ENCODE measurements around the gene POLE3. TPM values are rescaled to one million over a fixed set of nuclear protein-coding genes. Genes with fewer than 3 reads are reported as not detected.
"Not testable (repeated sequence)": the region's sequence is repeated elsewhere in the genome, so short reads cannot be mapped to it uniquely, and the experiment has no call there.

The POLE3 gene
- total RNA-seq, 1 experiment from 2014 or later: 116 TPM

GRCh38 chr9:113380869-113381378 lies 29.6 kb downstream of the POLE3 start:
- in situ Hi-C loops (cut with HindIII; ENCODE audit: low sequenced_read_pairs): no loop called here
- no peak for DNase-seq (ENCODE audit: low spot score)

DNA sequence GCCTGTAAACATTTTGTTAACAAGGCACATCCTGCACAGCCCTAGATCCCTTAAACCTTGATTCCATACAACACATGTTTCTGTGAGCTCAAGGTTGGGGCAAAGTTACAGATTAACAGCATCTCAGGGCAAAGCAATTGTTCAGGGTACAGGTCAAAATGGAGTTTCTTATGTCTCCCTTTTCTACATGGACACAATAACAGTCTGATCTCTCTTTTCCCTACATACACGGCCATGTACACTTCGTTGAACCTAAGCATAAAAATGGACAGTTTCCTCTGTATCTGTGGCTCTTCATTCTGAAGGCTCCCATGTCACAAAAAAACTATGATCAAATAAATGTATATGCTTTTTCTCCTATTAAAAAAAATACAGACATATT lies 30.7 kb downstream of the POLE3 start:
- DNase-seq (ENCODE audit: low spot score); in situ Hi-C loops (cut with HindIII; ENCODE audit: low sequenced_read_pairs): not testable (repeated sequence)

- in situ Hi-C loops (cut with HindIII; ENCODE audit: low sequenced_read_pairs); DNase-seq (ENCODE audit: low spot score): not testable (repeated sequence)
Observed at GRCh38 chr9:113379094-113379828, 31.2 kb downstream of the POLE3 start.

GRCh38 chr9:113376634-113377567 lies 33.6 kb downstream of the POLE3 start, which contains the start of gene HDHD3:
TSS of gene HDHD3 (minus strand) at chr9:113376986. CDS start at chr9:113374354, 2,632 bp downstream.
- in situ Hi-C loops (cut with HindIII; ENCODE audit: low sequenced_read_pairs): no loop called here
- peak; percentile 87 for DNase-seq (ENCODE audit: low spot score)

DNA sequence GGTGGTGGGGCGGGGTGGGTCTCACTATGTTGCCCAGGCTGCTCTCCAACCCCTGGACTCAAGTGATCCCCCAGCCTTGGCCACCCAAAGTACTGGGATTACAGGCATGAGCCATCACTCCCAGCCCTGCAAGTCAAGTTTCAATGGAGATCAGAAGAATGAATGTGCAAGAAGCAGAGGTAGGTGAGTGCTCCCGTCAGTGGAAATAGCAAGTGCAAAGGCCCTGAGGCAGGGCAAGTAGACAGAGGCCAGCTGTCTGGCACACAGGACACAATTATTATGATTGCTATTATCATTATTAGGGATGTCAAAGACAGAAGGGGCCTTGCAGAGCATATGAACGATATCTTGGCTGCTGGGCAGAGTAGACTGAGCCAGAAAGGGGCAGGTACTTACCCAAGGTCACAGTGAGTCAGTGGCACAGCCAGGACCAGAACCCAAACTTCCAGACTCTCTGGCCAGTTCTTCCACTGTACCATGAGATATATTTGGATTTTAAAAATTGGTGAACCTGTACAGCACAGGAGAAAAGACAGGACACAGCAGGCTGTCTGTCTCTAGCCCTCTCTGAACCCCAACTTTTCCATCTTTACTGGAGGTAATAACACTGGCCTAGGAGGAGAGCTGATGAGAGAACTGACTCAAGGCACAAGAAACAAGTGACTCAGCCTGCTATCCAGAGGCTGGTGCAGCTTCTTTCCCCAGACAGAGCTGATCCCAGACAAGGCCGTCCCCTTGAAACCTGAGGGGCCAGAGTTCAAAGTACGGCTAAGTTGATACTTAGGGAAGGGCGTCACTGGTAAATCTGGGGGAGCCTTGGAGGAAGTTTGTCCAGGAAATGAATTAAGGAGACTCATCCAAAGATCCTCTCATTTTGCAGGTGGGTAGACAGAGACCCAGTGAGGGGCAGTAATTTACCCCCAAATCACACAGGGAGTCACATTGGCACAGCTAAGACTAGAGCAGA lies 35.1 kb downstream of the POLE3 start:
- no peak for DNase-seq (ENCODE audit: low spot score)
- in situ Hi-C loops (cut with HindIII; ENCODE audit: low sequenced_read_pairs): no loop called here

DNA sequence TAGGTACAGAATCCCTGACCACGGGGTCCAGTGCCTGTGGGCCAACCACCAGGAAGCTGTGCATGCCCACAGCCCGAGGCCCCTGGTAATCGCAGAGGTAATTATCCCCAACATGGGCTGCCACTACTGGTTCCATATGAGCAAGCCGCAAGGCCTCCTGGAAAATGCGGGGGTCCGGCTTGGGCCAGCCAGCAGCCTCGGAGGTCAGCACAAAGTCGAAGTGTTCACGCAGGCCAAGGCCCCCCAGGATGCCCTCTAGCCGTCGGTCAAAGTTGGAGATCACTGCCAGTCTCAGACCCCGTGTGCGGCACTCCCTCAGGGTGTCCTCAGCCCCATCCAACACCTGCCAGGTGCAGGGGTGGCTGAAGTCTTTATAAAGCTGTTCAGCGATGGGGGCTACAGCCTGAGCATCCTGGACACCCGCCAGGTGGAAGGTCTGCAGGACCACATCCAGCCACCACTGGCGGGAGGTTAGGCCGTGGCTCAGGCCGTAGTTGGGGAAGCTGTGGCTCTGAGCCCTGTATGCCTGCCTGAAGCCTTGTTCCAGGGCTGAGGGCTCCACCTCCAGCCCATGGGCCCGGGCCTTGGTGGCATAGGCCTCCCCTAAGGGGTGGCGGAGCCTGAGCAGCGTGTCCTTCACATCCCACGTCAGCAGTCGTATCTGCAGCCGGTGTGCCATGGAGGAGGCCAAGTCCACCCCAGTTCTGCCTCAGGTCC lies 36.6 kb downstream of the POLE3 start:
- in situ Hi-C loops (cut with HindIII; ENCODE audit: low sequenced_read_pairs): no loop called here
- no peak for DNase-seq (ENCODE audit: low spot score)

DNA sequence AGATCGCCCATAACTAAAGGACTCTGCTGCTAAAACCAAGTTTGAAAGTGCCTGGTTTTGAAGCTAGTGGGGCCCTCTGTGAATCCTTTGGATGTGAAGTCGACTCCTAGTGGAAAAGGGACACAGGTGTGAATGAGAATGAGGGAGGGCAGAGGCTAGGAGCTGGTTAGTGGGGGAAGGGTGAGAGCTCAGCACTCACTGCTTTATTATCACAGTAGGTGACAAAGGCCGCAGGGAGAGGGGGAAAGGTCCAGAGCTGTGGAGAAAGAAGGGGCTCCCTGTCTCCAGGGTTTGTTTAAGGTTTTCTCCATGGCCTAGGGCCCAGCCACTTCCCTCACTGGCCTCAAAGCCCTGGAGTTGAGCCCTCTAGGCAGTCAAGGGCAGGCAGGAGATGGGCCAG lies 37.2 kb downstream of the POLE3 start:
- in situ Hi-C loops (cut with HindIII; ENCODE audit: low sequenced_read_pairs): no loop called here
- no peak for DNase-seq (ENCODE audit: low spot score)

- in situ Hi-C loops (cut with HindIII; ENCODE audit: low sequenced_read_pairs): no loop called here
- no peak for DNase-seq (ENCODE audit: low spot score)
Observed at GRCh38 chr9:113372059-113372458, 38.4 kb downstream of the POLE3 start.

DNA sequence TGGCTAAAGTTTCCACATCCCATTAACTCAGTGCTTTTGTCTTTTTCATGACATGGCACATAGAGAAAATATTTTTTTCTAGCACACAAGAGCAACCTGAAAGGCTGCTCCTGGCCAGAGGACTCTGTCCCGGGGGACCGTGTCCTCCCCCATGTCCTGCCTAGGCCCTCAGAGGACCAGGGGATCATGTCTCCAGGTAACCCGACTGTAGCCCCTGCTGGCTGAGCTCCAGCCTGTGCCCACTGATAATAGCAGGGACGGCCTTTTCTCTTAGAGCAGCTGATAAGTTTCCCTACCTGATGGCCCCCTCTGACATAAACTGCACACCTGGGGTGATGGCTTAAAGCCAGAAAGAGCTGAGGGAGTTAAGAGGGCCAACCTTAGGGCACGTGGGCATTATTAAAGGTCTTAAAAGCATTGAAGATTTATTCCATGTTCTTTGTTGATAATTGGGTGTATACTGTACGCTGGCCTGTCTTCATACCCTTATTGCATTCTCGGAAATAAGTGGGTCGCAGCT lies 39.6 kb downstream of the POLE3 start:
- in situ Hi-C loops (cut with HindIII; ENCODE audit: low sequenced_read_pairs): no loop called here
- no peak for DNase-seq (ENCODE audit: low spot score)

- in situ Hi-C loops (cut with HindIII; ENCODE audit: low sequenced_read_pairs): no loop called here
- DNase-seq (ENCODE audit: low spot score): no peak
Observed at GRCh38 chr9:113369855-113370140, 40.7 kb downstream of the POLE3 start.

GRCh38 chr9:113368982-113369854 lies 41.3 kb downstream of the POLE3 start:
- DNase-seq (ENCODE audit: low spot score): no peak
- in situ Hi-C loops (cut with HindIII; ENCODE audit: low sequenced_read_pairs): no loop called here

DNA sequence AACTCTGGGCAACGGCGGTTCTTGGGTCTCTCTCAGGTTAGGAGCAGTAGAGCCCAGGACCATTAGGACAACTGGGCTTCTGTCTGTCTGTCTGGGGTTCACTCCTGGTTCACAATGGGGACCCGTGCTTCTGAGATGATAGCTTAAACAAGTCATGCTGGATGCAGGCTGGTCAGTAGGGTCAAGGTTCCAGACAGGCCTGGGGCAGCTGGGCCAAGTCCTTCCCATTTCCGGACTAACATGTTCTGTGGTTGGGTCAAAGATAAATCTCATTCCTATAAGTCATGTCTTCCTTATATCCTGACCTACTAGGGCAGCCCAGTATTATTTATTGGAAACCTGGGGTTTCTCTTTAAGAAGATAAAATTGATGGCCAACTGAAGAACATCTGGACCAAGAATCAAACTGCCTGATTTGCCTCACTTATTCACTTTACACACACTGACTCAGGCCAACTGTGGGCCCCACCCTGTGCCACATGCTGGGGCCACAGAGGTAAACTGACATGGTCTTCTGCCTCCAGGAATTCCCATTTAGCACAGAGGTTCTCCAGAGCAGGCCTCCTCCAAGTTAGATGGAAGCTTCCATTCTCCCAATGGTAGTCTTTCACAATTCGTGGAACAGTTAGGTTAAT lies 42.0 kb downstream of the POLE3 start:
- DNase-seq (ENCODE audit: low spot score): no peak
- in situ Hi-C loops (cut with HindIII; ENCODE audit: low sequenced_read_pairs): no loop called here

DNA sequence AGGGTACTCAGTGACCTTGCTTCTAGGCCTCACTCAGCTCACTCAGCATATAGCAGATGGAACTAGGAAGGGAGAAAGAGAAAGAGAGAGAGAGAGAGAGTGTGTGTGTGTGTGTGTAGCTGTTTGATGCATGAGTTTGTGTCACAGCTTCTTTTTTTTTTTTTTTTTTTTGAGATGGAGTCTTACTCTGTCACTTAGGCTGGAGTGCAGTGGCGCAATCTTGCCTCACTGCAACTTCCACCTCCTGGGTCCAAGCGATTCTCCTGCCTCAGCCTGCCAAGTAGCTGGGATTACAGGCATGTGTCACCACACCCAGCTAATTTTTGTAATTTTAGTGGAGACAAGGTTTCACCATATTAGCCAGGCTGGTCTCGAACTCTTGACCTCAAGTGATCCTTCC lies 44.8 kb downstream of the POLE3 start:
- DNase-seq (ENCODE audit: low spot score); in situ Hi-C loops (cut with HindIII; ENCODE audit: low sequenced_read_pairs): not testable (repeated sequence)

DNA sequence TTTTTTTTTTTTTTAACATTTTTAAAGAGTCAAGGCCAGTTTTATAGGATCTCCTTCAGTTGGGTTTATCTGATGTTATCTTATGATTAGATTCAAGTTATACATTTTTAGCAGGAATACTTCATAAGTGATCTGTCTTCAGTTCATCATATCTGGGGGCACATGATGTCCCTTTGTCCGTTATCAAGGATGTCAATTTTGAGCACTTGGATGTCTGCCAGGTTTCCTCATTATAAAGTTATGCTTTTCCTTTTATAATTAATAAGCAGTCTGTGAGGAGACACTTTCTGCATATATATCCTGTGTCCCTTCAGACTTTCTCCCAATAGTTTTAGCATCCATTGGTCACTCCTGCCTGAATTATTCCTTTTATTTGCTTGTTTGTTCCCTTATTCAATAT lies 45.5 kb downstream of the POLE3 start:
- no peak for DNase-seq (ENCODE audit: low spot score)
- in situ Hi-C loops (cut with HindIII; ENCODE audit: low sequenced_read_pairs): no loop called here

- in situ Hi-C loops (cut with HindIII; ENCODE audit: low sequenced_read_pairs): no loop called here
- no peak for DNase-seq (ENCODE audit: low spot score)
Observed at GRCh38 chr9:113363336-113363735, 47.1 kb downstream of the POLE3 start.

DNA sequence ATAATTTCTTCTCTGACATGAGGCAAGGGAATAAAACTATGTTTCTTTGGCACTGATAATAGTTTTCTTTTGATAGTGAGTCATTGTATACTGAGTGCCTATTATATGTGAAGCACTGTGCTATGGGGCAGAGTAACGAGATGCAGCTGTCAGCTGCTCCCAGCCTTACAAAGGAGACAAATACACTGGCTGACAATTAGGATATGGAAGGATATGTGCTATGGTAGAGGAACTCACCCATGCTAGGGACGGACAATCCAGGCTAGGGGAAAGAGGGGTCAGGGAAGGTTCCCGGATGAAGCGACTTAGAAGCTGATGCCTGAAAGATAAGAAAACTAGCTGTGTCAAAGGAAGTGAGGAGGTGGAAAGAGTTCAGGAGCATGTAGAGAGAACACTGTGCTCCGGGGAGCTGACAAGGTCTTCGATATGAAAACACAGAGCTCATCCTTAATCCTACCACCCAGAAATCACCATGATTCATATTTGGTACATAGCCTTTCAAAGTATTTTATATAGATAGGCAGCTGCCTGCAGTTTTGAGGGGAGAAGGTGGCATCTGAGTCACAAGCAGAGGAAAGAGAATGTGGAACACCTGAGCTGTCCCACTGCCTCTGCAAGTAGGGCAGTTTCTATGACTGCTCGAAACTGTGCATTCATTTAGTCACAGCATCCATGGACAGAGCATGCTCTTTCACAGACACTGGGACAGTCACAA lies 49.0 kb downstream of the POLE3 start:
- DNase-seq (ENCODE audit: low spot score): no peak
- in situ Hi-C loops (cut with HindIII; ENCODE audit: low sequenced_read_pairs): no loop called here
